ENCODE results near the gene CD300LF.

CD300LF gene

DNA sequence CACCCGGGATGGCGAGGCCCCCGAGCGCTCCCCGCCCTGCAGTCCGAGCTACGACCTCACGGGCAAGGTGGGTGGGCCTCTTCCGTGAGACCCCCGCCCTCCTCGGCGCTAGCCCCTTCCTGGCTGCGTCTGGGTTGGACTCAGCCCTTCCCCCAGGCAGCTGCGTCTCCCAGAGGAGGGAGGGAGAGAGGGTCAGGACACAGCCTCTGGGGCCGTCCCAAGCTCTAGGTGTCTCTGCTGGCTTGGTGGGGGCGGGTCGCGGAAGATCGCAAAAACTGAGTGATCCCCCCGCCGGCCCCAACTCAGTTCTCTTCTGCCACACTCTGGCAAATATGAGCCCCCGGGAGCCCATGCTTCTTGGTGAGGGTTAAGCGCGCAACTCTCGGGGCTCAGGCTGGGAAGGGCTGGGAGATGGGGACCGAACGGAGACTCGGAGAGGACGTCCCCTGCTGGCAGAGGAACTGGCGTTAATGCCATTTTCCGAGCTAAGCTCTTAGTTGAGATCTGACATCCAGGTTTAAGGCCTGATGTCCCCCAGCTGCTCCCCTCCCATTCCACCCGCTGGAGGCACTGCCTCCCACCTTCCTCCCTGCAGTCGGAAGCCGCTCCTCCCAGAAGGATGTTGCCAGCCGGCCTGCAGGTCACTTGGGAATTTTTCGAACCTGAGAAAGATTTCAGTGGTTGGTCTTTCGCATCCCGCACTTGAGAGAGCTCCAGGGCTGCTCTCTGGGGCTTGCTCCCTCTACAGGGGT lies 24.8 kb upstream of the CD300LF start:
- DNase-seq (ENCODE audit: low read depth), result no peak
- TF ChIP-seq, protein P1, sequence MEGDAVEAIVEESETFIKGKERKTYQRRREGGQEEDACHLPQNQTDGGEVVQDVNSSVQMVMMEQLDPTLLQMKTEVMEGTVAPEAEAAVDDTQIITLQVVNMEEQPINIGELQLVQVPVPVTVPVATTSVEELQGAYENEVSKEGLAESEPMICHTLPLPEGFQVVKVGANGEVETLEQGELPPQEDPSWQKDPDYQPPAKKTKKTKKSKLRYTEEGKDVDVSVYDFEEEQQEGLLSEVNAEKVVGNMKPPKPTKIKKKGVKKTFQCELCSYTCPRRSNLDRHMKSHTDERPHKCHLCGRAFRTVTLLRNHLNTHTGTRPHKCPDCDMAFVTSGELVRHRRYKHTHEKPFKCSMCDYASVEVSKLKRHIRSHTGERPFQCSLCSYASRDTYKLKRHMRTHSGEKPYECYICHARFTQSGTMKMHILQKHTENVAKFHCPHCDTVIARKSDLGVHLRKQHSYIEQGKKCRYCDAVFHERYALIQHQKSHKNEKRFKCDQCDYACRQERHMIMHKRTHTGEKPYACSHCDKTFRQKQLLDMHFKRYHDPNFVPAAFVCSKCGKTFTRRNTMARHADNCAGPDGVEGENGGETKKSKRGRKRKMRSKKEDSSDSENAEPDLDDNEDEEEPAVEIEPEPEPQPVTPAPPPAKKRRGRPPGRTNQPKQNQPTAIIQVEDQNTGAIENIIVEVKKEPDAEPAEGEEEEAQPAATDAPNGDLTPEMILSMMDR (conservative IDR thresholded peaks at IDR 0.05; ENCODE audit: low read depth, low read length), result peak; percentile 61
- no peak overlapping the region for H3K4me3 ChIP-seq (ENCODE audit: low read length)

DNA sequence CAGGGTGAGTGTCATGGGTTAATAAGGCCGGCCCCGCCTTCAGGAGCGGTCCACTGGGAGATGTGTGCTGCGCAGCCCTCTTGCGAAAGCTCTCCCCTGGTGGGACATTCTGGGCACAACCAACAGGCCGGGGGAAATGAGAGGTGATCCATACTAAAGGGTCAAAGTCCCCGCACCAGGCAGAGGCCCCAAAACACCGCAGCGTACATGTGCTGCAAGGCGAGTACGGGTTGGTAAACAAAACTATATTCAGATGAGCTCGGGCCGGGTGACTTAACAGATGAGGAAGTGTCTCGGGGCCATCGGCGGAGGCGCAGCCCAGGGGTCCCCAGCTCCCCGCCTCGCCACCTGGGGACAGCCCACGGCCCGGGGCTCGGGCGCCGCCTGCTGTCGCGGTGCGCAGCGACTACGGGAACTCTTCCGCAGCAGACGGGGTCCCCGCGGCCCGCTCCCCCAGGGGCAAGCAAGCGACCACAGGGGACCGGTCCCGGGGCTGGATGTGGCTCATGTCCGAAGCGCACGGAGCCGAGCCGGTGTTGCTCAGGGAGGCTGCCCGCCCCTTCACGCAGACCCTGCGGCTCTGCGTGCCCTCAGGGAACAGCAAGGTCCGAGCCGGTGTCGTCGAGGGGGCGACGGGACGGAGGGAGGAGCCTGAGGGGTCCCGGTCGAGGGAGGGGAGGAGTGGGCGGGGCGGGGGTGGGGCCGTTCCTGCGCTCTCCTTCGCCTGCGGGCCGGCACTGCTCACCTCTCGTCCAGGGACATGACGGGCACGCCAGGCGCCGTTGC lies 24.0 kb upstream of the CD300LF start, which contains the start of gene RAB37:
RAB37 (plus strand) TSS at position 744 of the 786 bp plus-strand sequence; CDS start at position 761, 17 bp downstream.
- H3K4me3 ChIP-seq (ENCODE audit: low read length), result no peak within 1 kb of the TSS
- no peak for DNase-seq (ENCODE audit: low read depth)
- TF ChIP-seq, protein P1 (conservative IDR thresholded peaks at IDR 0.05; ENCODE audit: low read depth, low read length), result peak; percentile 32

DNA sequence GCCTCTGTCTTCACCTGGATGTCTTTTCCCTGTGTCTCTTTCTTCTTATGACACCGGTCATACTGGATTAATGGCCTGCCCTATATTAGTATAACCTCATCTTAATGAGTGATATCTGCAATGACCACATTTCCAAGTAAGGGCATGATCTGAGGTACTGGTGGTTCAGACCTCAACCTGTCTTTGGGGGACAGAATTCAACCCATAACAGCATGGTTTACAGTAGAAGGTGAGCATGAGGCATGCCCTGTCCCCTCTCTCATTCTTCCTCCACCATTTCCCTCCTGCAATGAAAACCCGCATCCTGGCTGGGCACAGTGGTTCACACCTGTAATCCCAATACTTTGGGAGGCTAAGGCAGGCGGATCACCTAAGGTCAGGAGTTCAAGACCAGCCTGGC lies 21.5 kb upstream of the CD300LF start:
- TF ChIP-seq, protein P1 (conservative IDR thresholded peaks at IDR 0.05; ENCODE audit: low read depth, low read length), result no peak
- H3K4me3 ChIP-seq (ENCODE audit: low read length), result no peak overlapping the region
- no peak for DNase-seq (ENCODE audit: low read depth)

DNA sequence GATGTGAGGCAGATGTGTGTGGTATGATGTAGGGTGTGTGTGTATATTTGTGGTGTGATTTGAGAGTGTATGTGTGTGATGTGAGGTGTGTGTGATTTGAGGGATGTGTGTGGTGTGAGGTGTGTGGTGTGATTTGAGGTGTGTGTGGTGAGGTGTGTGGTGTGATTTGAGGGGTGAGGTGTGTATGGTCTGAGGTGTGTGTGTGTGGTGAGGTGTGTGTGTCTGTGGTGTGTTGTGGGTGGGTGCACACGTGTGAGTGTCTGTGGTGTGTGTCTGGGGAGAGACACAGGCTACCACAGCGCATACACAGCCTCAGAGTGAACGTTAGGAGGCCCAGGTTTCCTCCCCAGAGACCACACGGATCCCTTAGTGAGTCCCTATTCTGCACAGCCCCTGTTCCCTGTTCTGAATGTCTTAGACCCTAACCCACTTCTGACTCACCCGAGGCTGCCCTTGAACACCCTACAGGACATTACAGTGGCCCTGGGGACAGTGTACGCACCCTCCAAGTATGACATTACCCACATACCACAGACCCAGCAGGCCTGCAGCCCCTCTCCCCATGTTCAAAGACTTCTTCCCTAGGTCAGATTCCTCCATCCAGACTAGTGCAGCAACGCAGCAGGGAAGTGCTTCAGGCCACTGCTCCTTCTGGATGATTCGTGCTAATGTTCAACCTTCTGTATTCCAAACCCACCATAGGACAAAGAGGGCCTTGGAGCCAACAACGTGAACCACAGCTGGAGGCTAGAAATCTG lies 20.8 kb upstream of the CD300LF start:
- no peak overlapping the region for H3K4me3 ChIP-seq (ENCODE audit: low read length)
- no peak for DNase-seq (ENCODE audit: low read depth)
- TF ChIP-seq, protein P1 (conservative IDR thresholded peaks at IDR 0.05; ENCODE audit: low read depth, low read length), result no peak

DNA sequence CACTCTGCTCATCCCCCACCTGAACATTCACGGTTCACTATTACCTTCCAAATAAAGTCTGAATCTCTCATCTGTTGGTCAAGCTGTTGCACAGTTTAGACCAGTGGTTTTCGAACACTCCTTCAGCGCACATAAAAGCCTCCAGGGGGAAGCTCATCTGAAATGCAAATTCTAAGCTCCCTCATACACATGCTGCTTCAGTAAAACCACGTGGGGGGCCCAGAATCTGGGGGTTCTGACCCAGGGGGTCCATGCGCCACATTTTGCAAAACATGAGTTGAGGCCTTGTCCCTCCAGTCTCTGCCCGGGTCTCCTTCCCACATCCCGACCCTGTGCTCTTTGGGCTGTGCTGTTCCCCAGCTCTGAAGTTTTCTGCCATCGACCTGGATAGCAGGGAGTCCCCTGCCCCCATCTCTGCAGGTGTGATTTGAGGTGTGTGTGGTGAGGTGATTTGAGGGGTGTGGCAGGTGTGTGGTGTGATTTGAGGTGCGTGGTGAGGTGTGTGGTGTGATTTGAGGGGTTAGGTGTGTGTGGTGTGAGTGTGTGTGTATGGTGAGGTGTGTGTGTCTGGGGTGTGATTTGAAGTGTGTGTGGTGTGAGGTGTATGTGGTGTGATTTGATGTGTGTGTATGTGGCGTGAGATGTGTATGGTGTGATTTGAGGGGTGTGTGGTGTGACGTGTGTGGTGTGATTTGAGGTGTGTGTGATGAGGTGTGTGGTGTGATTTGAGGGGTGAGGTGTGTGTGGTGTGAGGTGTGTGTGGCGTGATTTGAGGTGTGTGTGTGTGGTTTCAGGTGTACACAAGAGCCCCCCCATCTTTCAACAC lies 19.5 kb upstream of the CD300LF start:
- TF ChIP-seq, protein P1 (conservative IDR thresholded peaks at IDR 0.05; ENCODE audit: low read depth, low read length), result no peak
- no peak for DNase-seq (ENCODE audit: low read depth)
- H3K4me3 ChIP-seq (ENCODE audit: low read length), result no peak overlapping the region

DNA sequence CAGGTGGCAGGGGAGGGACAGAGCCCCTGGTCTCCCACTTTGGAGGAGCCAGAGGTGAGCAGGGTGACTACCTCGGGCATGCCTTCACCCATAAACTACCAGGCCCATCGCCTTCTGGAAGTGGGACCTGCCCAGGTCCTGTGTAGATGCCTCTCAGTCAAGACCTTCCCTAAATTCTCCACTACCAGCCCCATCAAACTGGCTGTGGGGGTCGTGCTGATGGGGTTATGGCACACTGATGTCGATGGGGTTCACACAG lies 18.6 kb upstream of the CD300LF start:
- TF ChIP-seq, protein P1 (conservative IDR thresholded peaks at IDR 0.05; ENCODE audit: low read depth, low read length), result no peak
- no peak overlapping the region for H3K4me3 ChIP-seq (ENCODE audit: low read length)
- DNase-seq (ENCODE audit: low read depth), result no peak

Measured in retinal pigment epithelial cell (primary cell).